GM19035 (cell line): ENCODE data around the gene PLEKHG1.

ENCODE experiments used
- ATAC-seq: cut with Tn5 transposase; IDR thresholded peaks from one replicate; pipeline ENCODE4 v1.9.1; 2021; ENCODE audit not compliant: unreplicated experiment

The PLEKHG1 gene

DNA sequence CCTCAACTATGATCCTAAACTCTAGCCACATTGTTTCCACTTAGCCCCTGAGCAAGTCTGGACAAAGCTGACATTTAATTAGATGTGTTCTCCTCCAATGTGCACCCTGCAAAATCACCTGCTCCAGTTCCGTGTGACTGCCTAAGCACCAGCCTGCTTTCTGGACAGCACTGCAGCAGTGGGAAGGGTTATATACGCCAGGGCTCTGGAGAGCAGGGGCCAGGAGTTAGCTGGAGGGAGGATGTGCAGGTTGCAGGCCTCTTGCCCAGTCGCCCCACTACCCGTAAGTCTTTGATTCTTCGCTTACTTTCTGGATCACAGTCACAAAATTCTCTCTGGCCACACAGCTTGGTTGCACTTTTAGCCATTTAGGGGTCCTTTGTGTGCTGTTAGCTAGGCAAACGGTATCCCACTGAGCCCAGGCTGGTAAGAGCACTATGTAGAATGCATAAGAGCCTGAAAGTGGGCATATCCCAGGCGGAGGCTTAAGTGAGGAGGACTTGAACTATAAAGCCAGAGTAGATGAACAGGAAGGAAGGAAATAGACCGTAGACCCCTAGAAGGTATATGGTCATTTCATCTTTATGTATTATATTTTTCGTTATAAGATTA is 10.7 kb upstream of the PLEKHG1 start:
- ATAC-seq = no peak

DNA sequence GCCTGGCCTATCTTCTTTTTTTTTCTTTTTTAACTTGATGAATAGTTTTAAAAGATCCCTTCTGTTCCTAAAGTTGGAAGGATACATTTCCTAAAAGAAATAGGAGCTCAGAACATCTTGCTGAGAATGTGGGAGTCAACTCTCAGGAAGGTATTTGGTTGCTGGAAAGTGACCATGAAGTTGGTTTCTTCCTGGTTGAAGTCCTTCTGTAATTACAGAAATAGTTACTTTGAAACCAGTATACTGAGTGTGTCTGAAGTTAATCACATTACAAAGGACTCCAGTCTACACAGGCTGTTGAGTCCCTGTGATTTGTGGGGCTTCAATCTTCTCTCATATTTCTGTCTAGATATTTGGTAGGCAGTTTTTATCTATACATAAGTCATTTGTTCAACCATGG is 9.8 kb upstream of the PLEKHG1 start:
- no peak for ATAC-seq

GRCh38 chr6:150590446-150590845 is 9.2 kb upstream of the PLEKHG1 start:
- ATAC-seq = no peak

DNA sequence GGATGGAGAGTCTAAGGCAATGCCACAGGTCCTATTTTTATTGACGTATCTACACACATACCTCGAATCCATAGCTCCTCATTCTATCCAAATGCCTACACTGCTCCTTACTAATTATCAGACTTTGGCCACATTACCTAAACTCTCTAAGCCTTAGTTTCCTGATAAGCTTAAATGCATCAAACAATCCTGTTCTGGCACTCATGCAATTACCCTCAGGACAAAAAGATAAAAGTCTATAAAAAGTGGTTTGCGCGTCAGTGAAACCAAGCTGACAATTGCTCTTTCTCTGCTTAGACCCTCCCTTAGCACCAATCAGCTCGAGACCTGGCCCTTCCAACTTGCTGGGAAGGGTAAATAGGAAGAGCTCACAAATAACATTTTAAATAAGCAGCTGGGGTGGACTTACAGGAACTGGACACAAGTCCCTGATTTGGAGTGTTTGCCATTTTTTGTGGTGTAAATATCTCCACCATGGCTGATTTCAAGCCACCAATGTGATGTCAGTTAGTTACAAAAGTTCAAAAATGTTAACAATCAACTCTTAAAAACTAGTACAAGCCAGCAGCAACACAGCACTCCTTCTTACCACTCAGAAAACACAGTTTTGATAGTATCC is 7.2 kb upstream of the PLEKHG1 start:
- ATAC-seq = no peak

GRCh38 chr6:150593119-150593518 is 6.6 kb upstream of the PLEKHG1 start:
- no peak for ATAC-seq

GRCh38 chr6:150596439-150596838 is 3.2 kb upstream of the PLEKHG1 start:
- no peak for ATAC-seq

- no peak for ATAC-seq
Measured at GRCh38 chr6:150598401-150598800, 1.3 kb upstream of the PLEKHG1 start.

GRCh38 chr6:150598858-150599198 is 857 bp upstream of the PLEKHG1 start:
- ATAC-seq = no peak

DNA sequence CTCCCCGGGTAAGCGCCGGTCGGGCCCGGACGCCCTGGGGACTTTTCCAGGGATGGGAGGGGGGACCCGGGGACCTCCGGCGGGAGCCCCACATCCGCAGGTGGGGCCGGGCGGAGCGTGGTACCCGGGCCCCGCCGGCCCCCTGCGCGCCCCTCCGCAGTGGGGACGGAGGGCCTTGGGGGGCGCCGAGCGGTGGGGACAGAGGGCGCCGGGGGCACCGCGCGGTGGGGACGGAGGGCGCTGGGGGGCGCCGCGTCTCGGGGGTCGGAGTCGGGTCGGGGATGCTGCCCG is 270 bp downstream of the PLEKHG1 start:
- no peak for ATAC-seq

- peak; percentile 69 for ATAC-seq
Measured at GRCh38 chr6:150600301-150601017, 774 bp downstream of the PLEKHG1 start.

DNA sequence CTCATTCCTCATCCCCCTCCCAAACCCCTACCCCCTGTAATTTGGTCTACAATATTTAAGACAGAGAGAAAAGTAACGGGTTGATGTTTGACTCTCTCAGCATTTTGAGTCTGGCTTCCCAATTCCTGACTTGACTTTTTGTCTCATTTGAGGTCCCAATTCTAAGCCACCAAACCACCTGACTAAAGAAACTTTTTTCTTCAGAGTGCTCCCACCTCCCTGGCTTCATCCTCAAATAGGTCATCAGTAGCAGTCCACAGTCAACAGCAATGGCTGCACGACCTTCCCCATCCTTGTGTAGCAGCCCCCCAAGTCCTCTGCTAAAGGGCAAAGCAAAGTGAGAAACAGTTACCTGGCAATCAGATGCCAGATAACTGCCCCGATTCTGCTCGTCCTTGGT is 1.8 kb downstream of the PLEKHG1 start:
- ATAC-seq = no peak

DNA sequence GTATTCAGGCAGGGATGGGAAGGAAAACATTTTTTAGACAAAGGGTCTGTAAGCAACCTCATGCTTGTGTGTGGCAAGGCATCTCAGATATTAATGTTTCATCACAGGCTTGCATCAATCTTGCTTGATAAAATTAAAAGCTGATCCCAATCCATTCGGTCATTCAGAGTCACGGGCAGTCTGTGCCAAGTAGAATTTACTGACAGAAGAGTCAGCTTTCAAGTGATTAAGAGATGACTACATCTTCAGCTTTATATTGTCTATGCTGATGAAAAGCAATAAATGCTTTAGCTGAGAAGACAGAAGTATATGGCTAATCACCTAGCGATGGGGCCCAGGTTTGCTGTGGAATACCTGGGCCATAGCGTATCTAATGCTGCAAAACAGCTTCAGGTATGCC is 3.5 kb downstream of the PLEKHG1 start:
- ATAC-seq = no peak

- no peak for ATAC-seq
Measured at GRCh38 chr6:150604467-150604866, 4.8 kb downstream of the PLEKHG1 start.

GRCh38 chr6:150605333-150605732 is 5.6 kb downstream of the PLEKHG1 start:
- no peak for ATAC-seq

DNA sequence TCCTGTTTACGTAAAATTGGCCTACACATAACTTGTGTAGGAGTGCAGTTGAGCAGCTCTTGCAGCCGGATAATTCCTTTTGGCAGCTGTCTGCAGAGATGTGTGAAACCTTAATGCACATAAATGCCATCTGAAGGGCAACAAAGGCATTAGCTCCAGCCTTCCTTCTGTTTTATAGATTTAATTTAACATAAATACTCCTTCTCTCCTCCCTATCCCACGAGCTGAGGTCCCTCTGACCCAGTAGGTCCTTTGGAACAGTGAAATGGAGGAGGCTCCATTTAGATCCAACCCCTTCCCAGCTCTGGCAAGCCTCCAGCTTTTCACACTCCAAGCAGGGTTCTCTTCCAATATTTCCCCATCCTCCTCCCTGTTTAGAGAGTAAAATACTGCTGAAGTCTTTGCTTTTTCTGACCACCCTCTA is 6.5 kb downstream of the PLEKHG1 start:
- no peak for ATAC-seq

DNA sequence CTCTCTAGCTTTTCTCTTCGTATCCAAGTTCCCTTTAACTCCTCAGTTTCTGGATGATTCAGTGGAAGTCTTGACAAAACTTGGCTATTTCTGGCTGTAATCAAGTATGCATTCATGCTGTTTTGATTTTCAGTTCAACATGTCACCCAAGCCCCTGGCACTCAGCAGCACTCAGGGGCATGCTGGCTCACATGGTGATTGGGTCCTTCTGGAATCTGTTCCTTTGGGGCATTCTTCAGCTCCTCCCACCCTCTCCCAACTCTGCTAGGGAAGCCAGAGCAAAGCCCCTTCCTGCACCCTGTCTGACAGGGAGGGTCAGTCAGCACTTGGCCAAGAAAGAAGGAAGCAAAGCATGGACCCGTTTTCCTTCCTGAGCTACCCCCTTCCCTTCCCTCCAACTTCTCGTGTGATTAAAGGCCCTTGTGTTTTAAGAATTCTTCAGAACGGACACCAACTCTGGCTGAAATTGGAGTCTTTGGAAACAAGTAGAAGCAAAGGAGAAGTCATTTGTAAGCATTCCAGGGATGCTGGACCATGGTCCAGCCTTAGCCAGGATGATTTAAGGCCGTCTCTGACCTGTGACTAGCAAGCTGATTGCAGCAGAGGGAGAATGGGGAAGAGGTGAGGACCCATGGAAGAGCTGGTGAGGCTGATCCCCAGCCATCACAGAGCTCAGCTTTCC is 7.1 kb downstream of the PLEKHG1 start:
- no peak for ATAC-seq

DNA sequence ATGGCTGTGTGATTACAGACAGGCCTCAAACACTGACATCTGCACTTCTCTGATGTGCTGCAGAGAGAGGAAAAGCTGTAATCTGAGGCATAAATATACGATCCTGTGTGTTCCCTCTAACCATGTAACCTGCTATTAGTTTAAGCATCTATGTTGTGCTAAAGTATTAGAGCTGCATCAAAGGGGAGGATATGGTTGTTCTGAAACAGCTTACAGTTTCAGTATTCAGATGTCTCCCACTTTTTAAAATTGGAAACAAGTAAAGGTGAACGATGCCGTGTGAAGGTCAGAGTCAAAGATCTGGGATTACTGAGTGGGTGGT is 7.6 kb downstream of the PLEKHG1 start:
- ATAC-seq = no peak

DNA sequence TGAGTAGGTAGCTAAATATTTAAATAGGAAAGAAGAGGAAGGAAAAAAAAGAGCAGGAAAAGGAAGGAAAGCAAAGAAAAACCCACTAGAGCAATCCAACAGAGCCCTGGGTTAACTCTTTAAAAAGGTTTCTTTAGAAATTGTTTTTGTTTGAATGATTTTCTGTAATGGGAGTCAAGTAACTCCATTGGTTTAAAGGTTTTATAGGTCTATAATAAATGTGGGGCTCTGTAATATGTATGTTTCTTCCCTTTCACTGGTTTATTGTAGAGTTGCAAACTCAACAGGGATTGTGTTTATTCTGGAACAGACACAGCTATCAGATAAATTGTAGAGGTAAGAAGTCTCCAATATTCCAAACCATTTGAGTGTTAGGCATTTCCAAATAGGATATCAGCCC is 10.9 kb downstream of the PLEKHG1 start:
- ATAC-seq = no peak

DNA sequence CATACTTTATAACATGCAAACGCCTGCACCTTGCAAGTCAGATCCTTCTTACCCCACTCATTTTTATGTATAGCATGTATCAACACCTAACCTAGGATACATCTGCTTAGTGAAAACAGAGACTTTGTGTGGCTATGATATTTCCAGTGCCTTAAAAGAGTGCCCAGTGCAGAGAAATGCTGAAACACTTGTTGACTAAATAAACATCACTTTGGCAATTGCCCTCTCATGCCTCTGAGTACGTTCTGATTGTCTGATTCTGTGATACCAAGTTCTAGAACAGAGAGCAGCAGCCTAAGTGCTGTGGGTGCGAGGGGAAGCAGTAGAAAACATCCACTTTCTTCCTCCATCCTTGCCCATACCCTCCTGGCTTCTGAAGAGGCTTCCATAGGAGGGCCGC is 13.6 kb downstream of the PLEKHG1 start:
- no peak for ATAC-seq

- ATAC-seq = no peak
Measured at GRCh38 chr6:150615967-150616366, 16.3 kb downstream of the PLEKHG1 start.

DNA sequence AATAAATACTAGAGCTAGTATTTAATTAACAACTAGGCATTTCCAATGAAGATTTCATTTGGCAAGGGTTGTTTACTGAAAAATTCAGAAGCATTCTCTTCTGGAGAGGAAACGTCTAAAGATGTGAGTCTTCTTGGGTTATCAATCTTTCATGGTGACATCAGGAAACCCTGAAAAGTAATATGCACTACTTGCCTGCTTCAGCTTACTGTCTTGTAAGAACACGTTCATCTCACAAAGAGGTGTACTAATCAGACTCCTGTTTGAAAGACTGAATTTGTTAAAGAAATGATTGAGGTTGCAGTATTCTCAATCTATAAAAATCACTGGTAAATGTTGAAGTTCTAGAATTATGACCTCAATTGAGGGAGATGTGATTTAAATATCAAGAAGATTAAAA is 16.9 kb downstream of the PLEKHG1 start:
- ATAC-seq = no peak

- no peak for ATAC-seq
Measured at GRCh38 chr6:150617062-150617461, 17.4 kb downstream of the PLEKHG1 start.
